Pulmonary artery endothelial cell (primary cell): ENCODE measurements around the gene USP17L27. TPM values are rescaled to one million over a fixed set of nuclear protein-coding genes. Genes with fewer than 3 reads are reported as not detected.
"Not testable (repeated sequence)": the region's sequence is repeated elsewhere in the genome, so short reads cannot be mapped to it uniquely, and the experiment has no call there.

Experiments
- DNase-seq: peaks from one replicate; pipeline ENCODE4 v3.0.0-alpha.2; 2011; ENCODE audit warnings: low read depth, low spot score
- total RNA-seq: library from RNA; depleted of rRNA; stranded (reverse); fragments of >200 nt; gene quantifications from 2 replicates; pipeline ENCODE4 v1.2.3, GENCODE V29; 2014

The USP17L27 gene
- total RNA-seq, result not detected in 2 replicates

- DNase-seq, result not testable (repeated sequence)
These were observed at the start of gene USP17L27 for GRCh38 chr4:9343848-9344247. TSS of gene USP17L27 (plus strand) at chr4:9344148. CDS start at chr4:9344148, 0 bp downstream.

GRCh38 chr4:9324191-9324590 lies 19.8 kb upstream of the USP17L27 start:
- DNase-seq, result not testable (repeated sequence)

- DNase-seq, result not testable (repeated sequence)
These were observed 19.1 kb upstream of the USP17L27 start, which contains the start of gene USP17L24 for GRCh38 chr4:9324865-9325264. TSS of gene USP17L24 (plus strand) at chr4:9325165. CDS start at chr4:9325165, 0 bp downstream.

GRCh38 chr4:9329611-9330010 lies 14.3 kb upstream of the USP17L27 start, which contains the start of gene USP17L25:
TSS of gene USP17L25 (plus strand) at chr4:9329911. CDS start at chr4:9329911, 0 bp downstream.
- not testable (repeated sequence) for DNase-seq

- not testable (repeated sequence) for DNase-seq
These were observed 9.6 kb upstream of the USP17L27 start, which contains the start of gene USP17L26 for GRCh38 chr4:9334358-9334757. TSS of gene USP17L26 (plus strand) at chr4:9334658. CDS start at chr4:9334658, 0 bp downstream.

GRCh38 chr4:9339103-9339502 lies 4.8 kb upstream of the USP17L27 start, which contains the start of gene USP17L5:
TSS of gene USP17L5 (plus strand) at chr4:9339403. CDS start at chr4:9339403, 0 bp downstream.
- DNase-seq, result not testable (repeated sequence)

- DNase-seq, result not testable (repeated sequence)
These were observed 4.6 kb downstream of the USP17L27 start, which contains the start of gene USP17L28 for GRCh38 chr4:9348593-9348992. TSS of gene USP17L28 (plus strand) at chr4:9348893. CDS start at chr4:9348893, 0 bp downstream.

GRCh38 chr4:9350866-9351265 lies 6.9 kb downstream of the USP17L27 start:
- not testable (repeated sequence) for DNase-seq

- DNase-seq, result not testable (repeated sequence)
These were observed 9.4 kb downstream of the USP17L27 start, which contains the start of gene USP17L29 for GRCh38 chr4:9353338-9353737. TSS of gene USP17L29 (plus strand) at chr4:9353638. CDS start at chr4:9353638, 0 bp downstream.

- not testable (repeated sequence) for DNase-seq
These were observed 18.9 kb downstream of the USP17L27 start, which contains the start of gene USP17L30 for GRCh38 chr4:9362829-9363228. TSS of gene USP17L30 (plus strand) at chr4:9363129. CDS start at chr4:9363129, 0 bp downstream.

GRCh38 chr4:9379881-9380280 lies 35.9 kb downstream of the USP17L27 start:
- not testable (repeated sequence) for DNase-seq

GRCh38 chr4:9381012-9381534 lies 37.1 kb downstream of the USP17L27 start:
- not testable (repeated sequence) for DNase-seq

- DNase-seq, result no peak
These were observed 40.2 kb downstream of the USP17L27 start for GRCh38 chr4:9384126-9384525.

- DNase-seq, result not testable (repeated sequence)
These were observed 45.1 kb downstream of the USP17L27 start for GRCh38 chr4:9389001-9389400.

Other genes starting within 250 kb of the USP17L27 start
- gene FAM90A26, start 173.7 kb upstream of the USP17L27 start, total RNA-seq, result not detected in 2 replicates
- gene USP17L10, start 133.5 kb upstream of the USP17L27 start, total RNA-seq, result not detected in 2 replicates
- not detected in 2 replicates for gene USP17L11, start 128.7 kb upstream of the USP17L27 start, total RNA-seq
- gene USP17L12, start 124.0 kb upstream of the USP17L27 start, total RNA-seq, result not detected in 2 replicates
- gene USP17L13, start 119.3 kb upstream of the USP17L27 start, total RNA-seq, result not detected in 2 replicates
- not detected in 2 replicates for gene USP17L15, start 109.8 kb upstream of the USP17L27 start, total RNA-seq
- not detected in 2 replicates for gene USP17L17, start 100.3 kb upstream of the USP17L27 start, total RNA-seq
- gene USP17L18, start 95.5 kb upstream of the USP17L27 start, total RNA-seq, result not detected in 2 replicates
- not detected in 2 replicates for gene USP17L19, start 90.8 kb upstream of the USP17L27 start, total RNA-seq
- not detected in 2 replicates for gene USP17L20, start 86.0 kb upstream of the USP17L27 start, total RNA-seq
- not detected in 2 replicates for gene USP17L21, start 81.3 kb upstream of the USP17L27 start, total RNA-seq
- gene USP17L22, start 76.5 kb upstream of the USP17L27 start, total RNA-seq, result not detected in 2 replicates
- not detected in 2 replicates for gene USP17L24, start 19.0 kb upstream of the USP17L27 start, total RNA-seq
- gene USP17L25, start 14.2 kb upstream of the USP17L27 start, total RNA-seq, result not detected in 2 replicates
- gene USP17L26, start 9.5 kb upstream of the USP17L27 start, total RNA-seq, result not detected in 2 replicates
- gene USP17L5, start 4.7 kb upstream of the USP17L27 start, total RNA-seq, result not detected in 2 replicates
- not detected in 2 replicates for gene USP17L28, start 4.7 kb downstream of the USP17L27 start, total RNA-seq
- gene USP17L29, start 9.5 kb downstream of the USP17L27 start, total RNA-seq, result not detected in 2 replicates
- not detected in 2 replicates for gene USP17L30, start 19.0 kb downstream of the USP17L27 start, total RNA-seq
- gene DEFB131A, start 100.3 kb downstream of the USP17L27 start, total RNA-seq, result not detected in 2 replicates